Choroid plexus epithelial cell (primary cell): Measurements from ENCODE around the gene ZFP14.

Experiments used
- DNase-seq: peaks from one replicate; pipeline ENCODE4 v3.0.0-alpha.2; 2010; ENCODE audit warnings: low read depth
- H3K4me3 ChIP-seq: 2 replicates; pipeline ENCODE4 v1.5.1; 2011; ENCODE audit warnings: low read depth, mild to moderate bottlenecking, control low read depth, low read length, moderate library complexity
- TF ChIP-seq, protein P1 (sequence below): conservative IDR thresholded peaks from 2 replicates; pipeline ENCODE4 v1.5.1; 2011; ENCODE audit warnings: low read depth, mild to moderate bottlenecking, control low read depth, inconsistent platforms, low read length, moderate library complexity

The ZFP14 gene

DNA sequence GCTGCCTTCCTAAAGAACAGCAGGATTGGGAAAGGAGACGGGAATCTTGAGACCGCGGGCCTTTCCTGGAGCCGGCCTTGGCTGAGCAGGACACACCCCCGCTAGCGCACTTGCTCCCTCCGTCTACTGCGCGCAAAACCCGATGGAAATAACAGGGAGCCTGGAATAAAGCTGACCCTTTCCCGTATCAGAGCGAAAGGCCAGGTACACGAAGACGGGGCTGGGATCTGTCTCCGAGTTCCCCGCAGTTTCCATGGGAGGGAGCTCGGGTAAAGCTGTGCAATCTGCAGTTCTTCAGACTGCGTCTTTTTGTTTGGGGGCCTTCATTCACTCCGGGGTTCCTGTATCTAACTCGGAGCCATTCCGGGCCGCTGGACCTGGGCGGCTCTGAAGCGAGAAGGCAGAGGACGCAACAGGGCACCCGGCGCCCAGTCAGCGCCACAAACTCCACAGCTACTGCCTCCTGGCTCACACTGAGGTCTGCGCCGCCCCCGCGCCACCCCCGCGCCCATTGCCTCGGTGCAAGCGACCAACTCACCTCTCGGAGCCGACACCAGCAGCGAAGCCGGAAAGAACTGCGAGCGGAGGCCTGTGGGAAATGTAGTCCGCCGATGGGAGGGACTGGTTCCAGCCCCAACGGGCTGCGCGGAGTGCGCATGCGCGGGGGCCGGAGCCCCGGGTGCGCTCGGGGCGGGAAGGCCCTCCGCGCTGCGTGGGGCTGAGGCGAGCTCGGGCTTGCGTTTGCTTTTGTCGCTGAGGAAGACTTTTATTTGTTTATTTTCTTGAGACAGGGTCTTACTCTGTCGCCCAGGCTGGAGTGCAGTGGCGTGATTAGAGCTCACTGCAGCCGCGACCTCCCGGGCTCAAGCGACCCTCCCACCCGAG is at the start of gene ZFP14:
TSS of gene ZFP14 (minus strand) at position 577 of the 885 bp plus-strand sequence. CDS start 11,309 bp downstream, outside the sequence.
- peak within 1 kb of the TSS; percentile 95 for H3K4me3 ChIP-seq
- DNase-seq, result peak; percentile 95
- TF ChIP-seq, protein P1, sequence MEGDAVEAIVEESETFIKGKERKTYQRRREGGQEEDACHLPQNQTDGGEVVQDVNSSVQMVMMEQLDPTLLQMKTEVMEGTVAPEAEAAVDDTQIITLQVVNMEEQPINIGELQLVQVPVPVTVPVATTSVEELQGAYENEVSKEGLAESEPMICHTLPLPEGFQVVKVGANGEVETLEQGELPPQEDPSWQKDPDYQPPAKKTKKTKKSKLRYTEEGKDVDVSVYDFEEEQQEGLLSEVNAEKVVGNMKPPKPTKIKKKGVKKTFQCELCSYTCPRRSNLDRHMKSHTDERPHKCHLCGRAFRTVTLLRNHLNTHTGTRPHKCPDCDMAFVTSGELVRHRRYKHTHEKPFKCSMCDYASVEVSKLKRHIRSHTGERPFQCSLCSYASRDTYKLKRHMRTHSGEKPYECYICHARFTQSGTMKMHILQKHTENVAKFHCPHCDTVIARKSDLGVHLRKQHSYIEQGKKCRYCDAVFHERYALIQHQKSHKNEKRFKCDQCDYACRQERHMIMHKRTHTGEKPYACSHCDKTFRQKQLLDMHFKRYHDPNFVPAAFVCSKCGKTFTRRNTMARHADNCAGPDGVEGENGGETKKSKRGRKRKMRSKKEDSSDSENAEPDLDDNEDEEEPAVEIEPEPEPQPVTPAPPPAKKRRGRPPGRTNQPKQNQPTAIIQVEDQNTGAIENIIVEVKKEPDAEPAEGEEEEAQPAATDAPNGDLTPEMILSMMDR, result peak; percentile 52

DNA sequence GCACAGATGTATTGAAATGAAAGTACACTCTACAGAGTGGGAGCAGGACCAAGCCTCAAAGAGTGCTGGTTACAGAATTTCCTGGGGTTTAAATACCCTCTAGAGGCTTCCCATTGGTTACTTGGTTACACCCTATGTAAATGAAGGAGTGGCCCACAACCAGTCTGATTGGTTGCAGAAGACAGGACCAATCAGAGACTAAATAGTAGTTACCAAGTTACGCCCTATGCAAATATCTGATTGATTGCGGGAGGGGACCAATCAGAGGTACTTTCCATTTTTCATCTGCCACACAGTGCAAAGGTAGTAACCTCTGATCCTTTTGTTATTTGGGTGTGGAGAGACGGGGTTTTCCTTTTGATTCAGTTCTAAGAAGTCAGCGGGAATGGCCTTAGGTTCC is 44.9 kb upstream of the ZFP14 start:
- TF ChIP-seq, protein P1, result no peak
- no peak overlapping the region for H3K4me3 ChIP-seq
- no peak for DNase-seq

DNA sequence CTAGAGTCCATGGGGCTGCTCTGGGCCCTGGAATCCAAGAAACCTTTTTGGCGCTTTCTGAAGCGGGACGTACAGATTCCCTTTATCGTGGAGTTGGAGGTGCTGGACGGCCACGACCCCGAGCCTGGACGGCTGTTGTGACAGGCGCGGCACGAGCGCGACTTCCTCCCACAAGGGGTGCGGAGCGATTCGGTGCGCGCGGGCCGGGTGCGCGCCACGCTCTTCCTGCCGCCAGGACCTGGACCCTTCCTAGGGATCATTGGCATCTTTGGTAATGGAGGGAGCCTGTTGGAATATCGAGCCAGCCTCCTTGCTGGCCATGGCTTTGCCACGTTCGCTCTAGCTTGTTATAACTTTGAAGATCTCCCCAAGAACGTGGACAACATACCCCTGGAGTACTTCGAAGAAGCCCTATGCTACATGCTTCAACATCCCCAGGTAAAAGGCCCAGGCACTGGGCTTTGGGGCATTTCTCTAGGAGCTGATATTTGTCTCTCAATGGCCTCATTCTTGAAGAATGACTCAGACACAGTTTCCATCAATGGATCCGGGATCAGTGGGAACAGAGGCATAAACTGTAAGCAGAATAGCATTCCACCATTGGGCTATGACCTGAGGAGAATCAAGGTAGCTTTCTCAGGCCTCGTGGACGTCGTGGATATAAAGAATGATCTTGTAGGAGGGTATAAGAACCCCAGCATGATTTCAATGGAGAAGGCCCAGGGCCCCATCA is 42.9 kb upstream of the ZFP14 start:
- TF ChIP-seq, protein P1, result no peak
- peak overlapping the region; percentile 58 for H3K4me3 ChIP-seq
- no peak for DNase-seq

DNA sequence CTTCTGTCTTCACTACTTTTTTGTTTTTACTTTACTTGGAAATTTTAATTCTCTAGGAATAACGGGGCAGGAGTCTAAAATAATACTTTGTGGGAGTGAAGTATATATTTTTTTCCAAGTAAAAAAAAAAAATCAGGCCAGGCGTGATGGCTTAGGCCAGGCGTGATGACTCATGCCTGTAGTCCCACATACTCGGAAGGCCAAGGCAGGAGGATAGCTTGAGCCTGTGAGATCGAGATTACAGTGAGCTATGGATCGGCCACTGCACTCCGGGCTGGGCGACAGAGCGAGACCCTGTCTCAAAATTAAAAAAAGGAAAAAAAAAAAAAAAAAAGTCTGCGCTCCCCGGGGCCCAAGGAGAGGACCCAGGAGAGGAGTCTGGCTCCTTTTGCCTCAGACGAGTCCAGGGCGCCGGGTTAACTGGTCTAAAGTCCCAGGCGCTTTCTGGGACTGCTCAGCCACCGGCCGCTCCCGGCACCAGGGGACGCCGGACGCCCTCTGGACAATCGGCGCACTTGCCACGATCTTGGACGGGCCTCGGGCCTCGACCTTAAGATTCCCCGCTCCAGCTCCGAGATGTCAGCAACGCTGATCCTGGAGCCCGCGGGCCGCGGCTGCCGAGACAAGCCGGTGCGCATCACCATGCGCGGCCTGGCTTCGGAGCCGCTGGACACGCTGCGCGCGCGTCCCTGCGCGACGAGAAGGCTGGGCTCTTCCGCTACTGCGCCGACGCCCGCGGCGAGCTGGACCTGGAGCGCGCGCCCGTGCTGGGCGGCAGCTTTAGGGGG is 42.2 kb upstream of the ZFP14 start:
- TF ChIP-seq, protein P1, result no peak
- peak overlapping the region; percentile 58 for H3K4me3 ChIP-seq
- DNase-seq, result peak; percentile 57

DNA sequence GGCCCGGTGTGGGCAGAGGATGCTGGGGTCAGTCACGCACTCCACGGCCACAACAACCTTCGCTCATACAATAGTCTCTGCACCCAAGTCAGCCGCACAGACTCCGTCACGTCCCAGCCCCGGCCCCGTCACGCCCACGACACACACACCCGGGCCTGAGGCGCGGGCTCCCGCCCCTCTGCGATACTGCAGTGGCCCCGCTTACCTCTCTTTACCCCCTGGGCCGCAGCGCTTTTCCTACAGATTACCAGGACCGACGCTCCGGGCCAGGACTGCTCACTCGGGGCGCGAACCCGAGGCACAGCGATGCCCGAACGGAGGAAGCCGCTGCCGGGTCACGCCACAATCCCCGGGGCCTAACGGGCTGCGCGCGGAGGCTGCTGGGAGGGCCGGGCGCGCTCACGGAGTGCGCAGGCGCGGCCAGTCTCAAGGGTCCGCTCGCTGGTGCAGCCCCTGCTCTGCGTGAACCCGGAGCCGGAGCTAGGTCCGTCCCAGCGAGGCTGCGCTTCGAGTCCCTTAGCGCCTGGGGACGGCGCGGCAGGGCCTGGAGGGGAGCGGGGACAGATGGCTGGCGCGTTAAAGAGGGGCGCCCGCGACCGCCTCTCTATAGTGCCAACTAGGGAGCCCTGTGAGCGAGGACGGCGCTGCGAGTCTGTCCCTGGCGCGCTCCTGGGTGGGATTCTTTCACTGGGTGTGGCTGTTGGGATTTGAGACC is 39.4 kb upstream of the ZFP14 start, which contains the start of gene ZFP82:
TSS of gene ZFP82 (minus strand) at position 358 of the 715 bp plus-strand sequence. CDS start 8,855 bp downstream, outside the sequence.
- DNase-seq, result peak; percentile 83
- TF ChIP-seq, protein P1, result peak; percentile 14
- H3K4me3 ChIP-seq, result peak within 1 kb of the TSS; percentile 82

DNA sequence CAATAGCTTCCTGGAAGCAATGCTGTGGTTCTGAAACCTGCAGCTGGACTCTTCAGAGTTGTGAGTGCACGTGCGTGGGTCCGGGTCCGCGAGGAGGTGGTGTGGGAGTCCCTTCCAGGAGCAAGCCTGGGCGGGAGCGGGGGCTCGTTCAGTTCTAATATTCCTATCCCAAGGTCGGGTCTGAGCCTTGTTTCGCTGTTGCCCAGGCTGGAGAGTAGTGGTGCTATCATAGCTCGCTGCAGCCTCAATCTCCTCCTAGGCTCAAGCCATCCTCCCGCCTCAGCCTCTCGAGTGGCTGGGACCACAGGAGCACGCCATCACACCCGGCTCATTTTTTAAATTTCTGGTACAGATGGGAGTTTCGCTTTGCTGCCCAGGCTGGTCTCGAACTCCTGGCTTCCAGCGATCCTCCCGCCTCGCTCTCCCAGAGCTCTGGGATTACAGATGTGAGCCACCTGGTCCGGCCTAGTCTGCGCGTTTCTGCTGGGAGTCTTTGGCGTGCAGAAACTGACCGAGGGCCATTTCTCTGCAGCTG is 38.8 kb upstream of the ZFP14 start:
- DNase-seq, result no peak
- peak overlapping the region; percentile 82 for H3K4me3 ChIP-seq
- TF ChIP-seq, protein P1, result no peak
